T-cell (primary cell): Measurements from ENCODE around the gene CCDC146. TPM values are rescaled to one million over a fixed set of nuclear protein-coding genes. Genes with fewer than 3 reads are reported as not detected.

Source experiments
- ATAC-seq, 4 experiments: fragments of 200-7000 bp in 3 of 4; fragments of 150-1000 bp in 1 of 4; cut with Tn5 transposase; replicated peaks in 1 of 4; 1 replicate in 3 of 4; 2 replicates in 1 of 4; pipeline ENCODE4 v1.10.0; 2021; ENCODE audit warnings: moderate library complexity in 3 of 4, mild to moderate bottlenecking in 2 of 4, moderate number of reproducible peaks in 1 of 4
- CTCF ChIA-PET, 2 donors: fragments of 300-600 bp; sonication (Branson Sonifier 250); formaldehyde crosslinking; loops; one replicate each; lab custom pipeline; 2022; ENCODE audit warnings: antibody characterized with exemption in 2 of 2; lab: Charles Lee
- POLR2A ChIA-PET, 2 donors: fragments of 300-600 bp; sonication (Branson Sonifier 250); formaldehyde crosslinking; loops; one replicate each; lab custom pipeline; 2022; ENCODE audit warnings: antibody characterized with exemption in 2 of 2; lab: Charles Lee
- DNase-seq, 35 experiments: peaks; one replicate each; pipeline versions ENCODE4 v3.0.0 to v3.0.0-alpha.2; 2013 to 2023
- H3K27ac ChIP-seq: one replicate; pipeline ENCODE4 v1.5.1; 2013; ENCODE audit warnings: low read length
- H3K27me3 ChIP-seq, 2 experiments: replicated peaks in 1 of 2; 1 replicate in 1 of 2; 2 replicates in 1 of 2; pipeline versions ENCODE4 v1.6.1 to v1.7.0; 2013; ENCODE audit warnings: low read length in 1 of 2, mixed read lengths in 1 of 2; ENCODE audit not compliant: control insufficient read depth in 2 of 2, insufficient read depth in 2 of 2; ENCODE audit errors: extremely low read depth in 1 of 2
- H3K36me3 ChIP-seq, 2 donors: 1 replicate in 1 of 2; 2 replicates in 1 of 2; pipeline versions ENCODE4 v1.6.1 to v1.7.0; 2013; ENCODE audit warnings: low read length in 1 of 2; ENCODE audit not compliant: control insufficient read depth in 2 of 2, insufficient read depth in 1 of 2; ENCODE audit errors: extremely low read depth in 1 of 2
- H3K4me1 ChIP-seq, 2 experiments: 1 replicate in 1 of 2; 2 replicates in 1 of 2; pipeline versions ENCODE4 v1.6.1 to v1.7.0; 2013; ENCODE audit warnings: low read length in 2 of 2, mixed read lengths in 1 of 2; ENCODE audit not compliant: insufficient read depth in 2 of 2, control insufficient read depth in 1 of 2; ENCODE audit errors: extremely low read depth in 1 of 2
- H3K4me3 ChIP-seq, 2 donors: 1 replicate in 1 of 2; 2 replicates in 1 of 2; pipeline versions ENCODE4 v1.5.1 to v1.7.0; 2013; ENCODE audit warnings: mild to moderate bottlenecking in 2 of 2, low read length in 1 of 2, moderate library complexity in 1 of 2; ENCODE audit not compliant: control insufficient read depth in 1 of 2; ENCODE audit errors: extremely low read depth in 1 of 2
- H3K9me3 ChIP-seq: 2 replicates; pipeline ENCODE4 v1.7.0; 2013
- H3K27ac Mint-ChIP-seq, 2 donors: one replicate each; pipeline ENCODE4 v1.8.0; 2020 to 2021; ENCODE audit warnings: mild to moderate bottlenecking in 2 of 2, mixed read lengths in 2 of 2
- H3K27me3 Mint-ChIP-seq, 2 donors: one replicate each; pipeline ENCODE4 v1.8.0; 2021 to 2022; ENCODE audit warnings: mixed read lengths in 2 of 2
- H3K36me3 Mint-ChIP-seq: one replicate; pipeline ENCODE4 v1.8.0; 2021; ENCODE audit warnings: mixed read lengths
- H3K4me1 Mint-ChIP-seq, 3 donors: one replicate each; pipeline ENCODE4 v1.8.0; 2020 to 2022; ENCODE audit warnings: mixed read lengths in 3 of 3, mild to moderate bottlenecking in 1 of 3
- H3K4me3 Mint-ChIP-seq, 3 donors: one replicate each; pipeline ENCODE4 v1.8.0; 2020 to 2022; ENCODE audit warnings: mild to moderate bottlenecking in 3 of 3, mixed read lengths in 3 of 3, moderate library complexity in 3 of 3
- H3K9me3 Mint-ChIP-seq, 3 donors: one replicate each; pipeline ENCODE4 v1.8.0; 2020 to 2022; ENCODE audit warnings: mixed read lengths in 3 of 3
- WGBS: methylation state at CpG from one replicate; pipeline ENCODE4 v1.1.5; 2013; ENCODE audit warnings: missing lambda C conversion rate; ENCODE audit not compliant: insufficient coverage; 5-methylcytosine and 5-hydroxymethylcytosine counted together
- total RNA-seq, 35 experiments: library from RNA in 6 of 35; stranded (reverse) in 6 of 35; fragments of 120-200 nt in 1 of 35; gene quantifications; one replicate each; pipeline versions ENCODE4 v1.2.1 to v1.2.4 and lab custom pipeline; 2013 to 2026

The CCDC146 gene
- total RNA-seq, 5 donors from 2014 or later (not counting 1 experiment from before 2014, with no cell fraction given), result 10.6 to 14.7 (median 14.1) TPM

DNA sequence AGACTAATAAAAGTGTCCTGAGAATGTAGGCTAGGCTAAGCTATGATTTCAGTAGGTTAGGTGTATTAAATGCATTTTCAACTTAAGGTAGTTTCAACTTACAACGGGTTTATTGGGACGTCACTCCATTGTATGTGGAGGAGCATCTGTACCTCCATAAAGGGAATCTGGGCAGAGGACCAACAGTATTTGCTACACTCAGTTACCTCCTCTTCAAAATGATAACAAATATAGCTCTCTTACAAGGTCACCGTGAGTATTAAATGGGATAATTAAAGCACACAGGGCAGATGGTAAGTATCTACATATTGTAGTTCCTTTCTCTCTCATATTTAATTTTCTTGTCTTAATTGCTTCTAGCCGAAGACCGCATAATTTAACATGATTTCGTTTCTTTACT is 136.2 kb downstream of the CCDC146 start:
- ChIA-PET CTCF (interaction anchor here (0.9 to 2.5 kb wide), 2 partner anchors 11 kb away, joined by 4 to 7 read pairs; no protein-coding TSS in a partner anchor), POLR2A (interaction anchor here in 1 of 2 donors (0.5 kb wide), 2 partner anchors 12 to 118 kb away, joined by 5 read pairs; no protein-coding TSS in a partner anchor)
- WGBS, result no CpG with 5 or more reads among the region's 6 CpGs
- Mint-ChIP-seq H3K4me3 (no peak overlapping the region), H3K27ac (no peak overlapping the region), H3K36me3 (peaks cover 33% of the 10 kb centered on the region), H3K27me3 (no peaks in the 10 kb centered on the region), H3K9me3 (no peaks in the 10 kb centered on the region), H3K4me1 (no peaks in the 10 kb centered on the region)
- Histone ChIP-seq H3K9me3 (no peaks in the 10 kb centered on the region), H3K27me3 (no peaks in the 10 kb centered on the region), H3K4me3 (no peak overlapping the region), H3K4me1 (no peaks in the 10 kb centered on the region), H3K36me3 (peaks cover 2 to 3% of the 10 kb centered on the region in 2 donors), H3K27ac (no peak overlapping the region)
- DNase-seq (no peak), ATAC-seq (no peak)

DNA sequence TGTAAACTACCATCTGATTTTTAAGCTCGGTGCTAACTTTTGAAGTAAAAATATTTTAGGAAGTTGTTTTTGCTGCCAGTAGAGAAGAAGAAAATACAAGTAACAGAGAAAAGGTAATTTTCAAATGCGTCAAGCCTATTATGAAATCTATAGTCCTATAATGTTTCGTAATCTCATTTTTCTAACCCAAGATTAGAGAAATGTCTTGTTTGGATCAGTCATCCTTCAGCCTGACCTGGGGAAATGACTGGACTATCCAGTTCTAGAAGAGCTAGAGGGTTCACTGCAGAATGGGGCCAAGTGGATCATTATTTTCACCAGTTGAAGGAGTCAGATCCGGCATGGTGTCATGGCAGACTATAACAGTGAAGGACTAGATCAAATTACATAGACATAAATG is 139.9 kb downstream of the CCDC146 start:
- ChIA-PET CTCF (no interaction called here), POLR2A (no interaction called here)
- Mint-ChIP-seq H3K9me3 (no peaks in the 10 kb centered on the region), H3K4me1 (peaks cover 0 to 2% (median 0%) of the 10 kb centered on the region in 3 donors), H3K27ac (no peak overlapping the region), H3K4me3 (no peak overlapping the region), H3K36me3 (peaks cover 27% of the 10 kb centered on the region), H3K27me3 (no peaks in the 10 kb centered on the region)
- DNase-seq (no peak), ATAC-seq (no peak)
- no peaks in the 10 kb centered on the region for H3K27me3 ChIP-seq
- no peak overlapping the region for H3K27ac ChIP-seq
- no CpG with 5 or more reads among the region's 4 CpGs for WGBS
- no peaks in the 10 kb centered on the region for H3K9me3 ChIP-seq
- no peak overlapping the region for H3K4me3 ChIP-seq
- H3K36me3 ChIP-seq, result peaks cover 0 to 2% of the 10 kb centered on the region in 2 donors
- no peaks in the 10 kb centered on the region for H3K4me1 ChIP-seq

DNA sequence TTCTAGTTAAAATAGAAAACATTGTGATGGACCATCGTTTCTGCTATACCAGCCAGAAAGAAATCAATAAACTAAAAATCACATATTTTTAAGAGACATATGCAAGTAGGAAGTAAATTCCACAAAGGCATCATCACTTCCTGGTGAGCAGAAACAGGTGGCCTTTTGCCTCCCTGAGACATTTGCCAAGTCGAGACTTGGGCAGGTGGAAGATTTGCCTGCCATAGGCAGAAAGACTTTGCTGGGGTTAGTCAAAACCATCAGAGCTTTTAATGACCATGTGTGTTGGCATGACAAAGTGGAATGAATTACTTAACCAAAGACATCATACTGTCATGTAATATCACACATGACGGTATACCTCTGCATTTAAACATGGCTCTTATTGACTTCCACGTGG is 143.3 kb downstream of the CCDC146 start:
- H3K27me3 Mint-ChIP-seq, result no peaks in the 10 kb centered on the region
- CTCF ChIA-PET, result no interaction called here
- POLR2A ChIA-PET, result no interaction called here

DNA sequence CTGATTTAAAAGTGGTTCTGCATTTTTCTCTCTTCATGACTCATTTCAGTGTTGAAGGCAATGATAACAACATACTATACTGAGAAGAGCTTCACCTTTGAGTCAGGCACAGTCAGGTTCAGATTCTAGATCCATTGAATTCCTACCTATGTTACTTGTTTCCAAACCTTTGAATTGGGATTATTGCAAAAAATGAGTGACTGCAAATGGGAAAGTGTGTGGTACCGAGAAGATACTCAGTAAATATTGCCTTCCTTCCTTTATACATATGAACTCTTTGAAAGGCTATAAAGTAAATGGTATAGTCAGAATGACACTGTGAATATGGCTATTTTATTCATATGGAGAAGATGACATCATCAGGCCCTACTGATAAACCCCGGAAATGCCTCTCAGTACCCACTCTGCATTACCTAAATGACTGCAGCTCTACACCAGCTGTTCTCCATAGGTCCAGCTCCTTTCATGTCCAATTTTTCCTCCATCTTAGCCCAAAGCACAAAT is 143.9 kb downstream of the CCDC146 start:
- Mint-ChIP-seq H3K27me3 (no peaks in the 10 kb centered on the region), H3K36me3 (peaks cover 34% of the 10 kb centered on the region), H3K4me1 (peaks cover 0 to 6% (median 0%) of the 10 kb centered on the region in 3 donors), H3K9me3 (no peaks in the 10 kb centered on the region), H3K27ac (no peak overlapping the region), H3K4me3 (no peak overlapping the region)
- no peak for ATAC-seq
- Histone ChIP-seq H3K27me3 (no peaks in the 10 kb centered on the region), H3K4me3 (no peak overlapping the region), H3K36me3 (peaks cover 0 to 2% of the 10 kb centered on the region in 2 donors), H3K9me3 (no peaks in the 10 kb centered on the region), H3K27ac (no peak overlapping the region), H3K4me1 (no peaks in the 10 kb centered on the region)
- DNase-seq, result no peak
- WGBS, result 63% methylated on average over 1 of the region's 2 CpGs
- CTCF ChIA-PET, result interaction anchor here in 1 of 2 donors (0.6 kb wide), 1 partner anchor 271 kb away, joined by 5 read pairs; the partner anchor contains the start of gene PTPN12
- POLR2A ChIA-PET, result no interaction called here

More for the DNA sequence above, 143.3 kb downstream of the CCDC146 start:
- no peak for DNase-seq
- no peak for ATAC-seq
- no peak overlapping the region for H3K27ac Mint-ChIP-seq
- H3K36me3 ChIP-seq, result peaks cover 0 to 2% of the 10 kb centered on the region in 2 donors
- no peak overlapping the region for H3K4me3 Mint-ChIP-seq
- H3K9me3 Mint-ChIP-seq, result no peaks in the 10 kb centered on the region
- no peaks in the 10 kb centered on the region for H3K27me3 ChIP-seq
- peaks cover 0 to 6% (median 0%) of the 10 kb centered on the region in 3 donors for H3K4me1 Mint-ChIP-seq
- no peaks in the 10 kb centered on the region for H3K4me1 ChIP-seq
- H3K4me3 ChIP-seq, result no peak overlapping the region
- H3K36me3 Mint-ChIP-seq, result peaks cover 34% of the 10 kb centered on the region
- WGBS, result no CpG with 5 or more reads among the region's 4 CpGs
- H3K27ac ChIP-seq, result no peak overlapping the region
- no peaks in the 10 kb centered on the region for H3K9me3 ChIP-seq

DNA sequence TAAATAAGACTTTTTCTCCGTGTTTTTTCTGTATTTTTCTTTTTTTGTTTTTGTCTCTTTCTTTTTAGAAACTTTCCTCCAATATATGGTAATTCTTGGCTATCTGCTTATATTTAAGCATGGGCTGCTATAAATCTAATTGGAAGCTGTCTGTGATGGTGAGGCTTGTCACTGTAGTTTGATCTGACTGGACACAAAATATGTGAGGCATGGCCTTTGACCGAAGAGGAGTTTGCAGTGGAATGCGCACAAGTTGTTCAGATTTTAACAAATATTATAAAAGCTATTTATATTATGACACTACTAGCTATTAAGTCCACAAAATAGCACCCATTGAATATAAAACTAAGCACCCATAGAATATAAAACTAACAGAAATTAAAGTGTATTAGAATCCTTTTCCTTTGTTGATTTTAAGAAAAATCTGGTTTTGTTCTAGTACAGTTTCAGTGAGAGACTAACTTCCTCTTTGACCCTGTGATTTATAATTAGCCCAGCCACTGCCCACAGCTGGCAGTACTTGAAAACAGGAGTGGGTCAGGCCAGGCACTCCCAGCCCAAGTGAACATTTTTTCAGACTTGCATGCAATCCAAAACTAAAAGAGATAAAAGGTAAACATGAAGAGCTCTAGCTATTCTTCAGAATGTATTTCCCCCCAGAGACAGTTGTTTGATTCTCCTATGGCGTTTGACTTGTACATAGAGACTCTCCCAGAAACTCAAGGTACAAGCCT is 147.1 kb downstream of the CCDC146 start:
- no peak for DNase-seq
- no peak for ATAC-seq
- POLR2A ChIA-PET, result no interaction called here
- Histone ChIP-seq H3K36me3 (peaks cover 0 to 3% of the 10 kb centered on the region in 2 donors), H3K4me3 (no peak overlapping the region), H3K9me3 (no peaks in the 10 kb centered on the region), H3K4me1 (no peaks in the 10 kb centered on the region), H3K27ac (no peak overlapping the region), H3K27me3 (no peaks in the 10 kb centered on the region)
- Mint-ChIP-seq H3K9me3 (no peaks in the 10 kb centered on the region), H3K4me3 (no peak overlapping the region), H3K4me1 (peaks cover 0 to 6% (median 0%) of the 10 kb centered on the region in 3 donors), H3K27ac (no peak overlapping the region), H3K27me3 (no peaks in the 10 kb centered on the region), H3K36me3 (peaks cover 35% of the 10 kb centered on the region)
- CTCF ChIA-PET, result interaction anchor here in 1 of 2 donors (0.7 kb wide), 1 partner anchor 429 kb away, joined by 4 read pairs; no protein-coding TSS in a partner anchor
- no CpG with 5 or more reads among the region's 4 CpGs for WGBS

DNA sequence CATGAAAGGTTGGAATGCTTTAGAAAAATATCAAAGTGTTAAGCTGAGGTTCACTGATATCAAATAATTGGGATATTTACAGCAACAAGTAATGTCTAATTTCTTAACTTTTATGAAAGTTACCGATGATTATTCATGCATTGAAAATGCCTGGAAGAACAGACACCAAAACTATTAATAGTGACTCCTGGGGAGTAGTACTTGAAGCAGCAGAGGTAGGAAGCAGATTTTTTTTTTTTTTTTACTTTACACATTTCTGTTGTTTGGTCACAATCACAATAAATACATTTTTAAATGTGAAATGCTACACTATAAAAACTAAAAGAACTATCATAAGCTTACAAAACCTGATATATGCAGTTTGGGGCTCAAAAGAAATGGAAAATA is 147.7 kb downstream of the CCDC146 start:
- Mint-ChIP-seq H3K36me3 (peaks cover 33% of the 10 kb centered on the region), H3K9me3 (no peaks in the 10 kb centered on the region), H3K4me3 (no peak overlapping the region), H3K4me1 (peaks cover 0 to 6% (median 0%) of the 10 kb centered on the region in 3 donors), H3K27me3 (no peaks in the 10 kb centered on the region), H3K27ac (no peak overlapping the region)
- no peaks in the 10 kb centered on the region for H3K27me3 ChIP-seq
- POLR2A ChIA-PET, result no interaction called here
- H3K27ac ChIP-seq, result no peak overlapping the region
- CTCF ChIA-PET, result interaction anchor here in 1 of 2 donors (0.7 kb wide), 1 partner anchor 429 kb away, joined by 4 read pairs; no protein-coding TSS in a partner anchor
- H3K36me3 ChIP-seq, result peaks cover 0 to 3% of the 10 kb centered on the region in 2 donors
- H3K4me1 ChIP-seq, result no peaks in the 10 kb centered on the region
- H3K9me3 ChIP-seq, result no peaks in the 10 kb centered on the region
- ATAC-seq (no peak), DNase-seq (no peak)
- H3K4me3 ChIP-seq, result no peak overlapping the region
- no CpG with 5 or more reads among the region's 1 CpG for WGBS
